Fibroblast of villous mesenchyme (primary cell): ENCODE measurements around the gene CSF2. TPM values are rescaled to one million over a fixed set of nuclear protein-coding genes. Genes with fewer than 3 reads are reported as not detected.
A peak's percentile ranks its signal among the peaks of the same experiment; 100 is the strongest.

Experiments used
- DNase-seq: peaks from one replicate; pipeline ENCODE4 v3.0.0-alpha.2; 2010; ENCODE audit warnings: low read depth
- H3K4me3 ChIP-seq: 2 replicates; pipeline ENCODE4 v1.5.1; 2011; ENCODE audit warnings: low read depth, mild to moderate bottlenecking, low read length
- total RNA-seq: library from RNA; depleted of rRNA; stranded (reverse); fragments of >200 nt; gene quantifications from 2 replicates; pipeline ENCODE4 v1.2.3, GENCODE V29; 2012
- TF ChIP-seq, protein P1 (sequence below): IDR thresholded peaks from 2 replicates; pipeline ENCODE4 v1.5.1; 2012; ENCODE audit warnings: low read depth, mild to moderate bottlenecking, low read length; ENCODE audit not compliant: insufficient read depth

CSF2 gene
- total RNA-seq, 1 donor, result 0.43 TPM

DNA sequence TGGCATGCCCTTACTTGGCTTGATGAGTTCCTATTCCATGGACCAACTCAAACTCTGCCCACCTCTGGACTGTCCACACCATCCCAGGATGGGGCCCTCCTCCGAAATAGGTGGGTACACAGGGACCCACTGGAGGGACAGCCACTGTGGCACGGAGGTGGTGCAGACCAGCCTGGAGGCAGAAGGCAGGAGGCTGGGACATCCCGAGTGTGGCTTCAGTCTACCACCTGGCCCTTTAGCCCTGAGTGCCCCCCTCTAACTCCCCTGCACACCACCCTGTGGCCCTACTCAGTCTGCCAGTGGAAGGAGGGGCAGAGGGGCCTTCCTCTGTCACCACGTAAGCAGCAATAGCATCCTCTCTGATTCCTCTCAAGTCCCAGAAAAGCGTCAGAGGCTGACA lies 9.4 kb upstream of the CSF2 start:
- TF ChIP-seq, protein P1, sequence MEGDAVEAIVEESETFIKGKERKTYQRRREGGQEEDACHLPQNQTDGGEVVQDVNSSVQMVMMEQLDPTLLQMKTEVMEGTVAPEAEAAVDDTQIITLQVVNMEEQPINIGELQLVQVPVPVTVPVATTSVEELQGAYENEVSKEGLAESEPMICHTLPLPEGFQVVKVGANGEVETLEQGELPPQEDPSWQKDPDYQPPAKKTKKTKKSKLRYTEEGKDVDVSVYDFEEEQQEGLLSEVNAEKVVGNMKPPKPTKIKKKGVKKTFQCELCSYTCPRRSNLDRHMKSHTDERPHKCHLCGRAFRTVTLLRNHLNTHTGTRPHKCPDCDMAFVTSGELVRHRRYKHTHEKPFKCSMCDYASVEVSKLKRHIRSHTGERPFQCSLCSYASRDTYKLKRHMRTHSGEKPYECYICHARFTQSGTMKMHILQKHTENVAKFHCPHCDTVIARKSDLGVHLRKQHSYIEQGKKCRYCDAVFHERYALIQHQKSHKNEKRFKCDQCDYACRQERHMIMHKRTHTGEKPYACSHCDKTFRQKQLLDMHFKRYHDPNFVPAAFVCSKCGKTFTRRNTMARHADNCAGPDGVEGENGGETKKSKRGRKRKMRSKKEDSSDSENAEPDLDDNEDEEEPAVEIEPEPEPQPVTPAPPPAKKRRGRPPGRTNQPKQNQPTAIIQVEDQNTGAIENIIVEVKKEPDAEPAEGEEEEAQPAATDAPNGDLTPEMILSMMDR, result no peak
- no peak for DNase-seq
- H3K4me3 ChIP-seq, result no peak overlapping the region

DNA sequence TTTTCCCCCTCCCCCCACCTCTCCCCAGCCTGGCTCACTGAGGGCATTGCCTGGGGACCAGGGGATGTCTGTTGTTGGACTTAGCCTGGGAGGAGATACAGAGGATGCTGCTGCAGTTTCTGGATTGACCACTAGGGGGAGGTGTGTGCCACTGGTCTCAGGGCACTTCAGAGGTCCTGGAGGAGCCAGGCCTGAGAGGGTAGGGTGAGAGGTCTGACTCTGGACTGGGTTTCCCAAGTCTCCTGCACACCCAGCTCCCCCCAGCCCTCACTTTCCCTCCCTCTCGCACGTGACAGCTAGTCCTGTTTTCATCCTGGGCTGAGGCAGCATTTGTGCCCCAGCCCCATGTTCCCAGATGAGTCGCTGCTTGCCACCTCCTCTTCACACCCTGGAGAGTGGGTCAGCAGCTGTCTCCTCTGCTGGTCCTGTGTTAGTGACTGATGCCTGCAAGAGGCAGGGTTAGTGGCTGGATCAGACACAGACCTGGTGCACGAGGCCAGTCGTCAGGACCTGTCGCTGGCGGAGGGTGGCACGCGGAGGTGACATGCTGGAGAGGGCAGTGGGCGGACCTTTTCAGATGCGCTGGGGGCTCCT lies 8.8 kb upstream of the CSF2 start:
- peak; percentile 66 for DNase-seq
- no peak overlapping the region for H3K4me3 ChIP-seq
- TF ChIP-seq, protein P1, result peak; percentile 97

DNA sequence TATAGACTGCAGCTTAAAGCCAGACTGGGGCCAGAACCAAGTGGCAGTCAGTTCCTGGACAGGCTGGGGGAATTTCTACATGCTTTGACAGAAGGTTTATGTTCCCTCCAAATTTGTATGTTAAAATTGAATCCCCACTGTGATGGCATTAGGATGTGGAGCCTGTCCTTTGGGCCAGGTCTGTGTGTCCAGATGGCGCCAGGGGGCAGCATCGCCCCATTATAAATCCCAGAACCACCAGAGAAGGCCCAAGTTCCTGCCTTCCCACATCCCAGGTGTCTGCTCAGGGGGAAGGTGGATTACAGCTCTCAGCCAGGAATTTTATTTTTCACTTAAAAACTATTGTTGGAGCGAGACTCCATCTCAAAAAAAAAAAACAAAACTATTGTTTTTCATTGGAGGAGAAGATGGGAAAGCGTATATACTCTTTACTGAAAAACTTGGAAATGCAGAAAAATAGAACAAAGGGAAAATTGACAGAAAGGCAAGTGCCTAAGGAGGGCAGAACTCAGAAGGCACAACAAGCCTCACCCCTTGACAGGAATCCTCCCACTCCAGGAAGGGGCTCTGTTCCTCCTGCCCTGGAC lies 8.1 kb upstream of the CSF2 start:
- DNase-seq, result peak; percentile 67
- TF ChIP-seq, protein P1, result peak; percentile 64

DNA sequence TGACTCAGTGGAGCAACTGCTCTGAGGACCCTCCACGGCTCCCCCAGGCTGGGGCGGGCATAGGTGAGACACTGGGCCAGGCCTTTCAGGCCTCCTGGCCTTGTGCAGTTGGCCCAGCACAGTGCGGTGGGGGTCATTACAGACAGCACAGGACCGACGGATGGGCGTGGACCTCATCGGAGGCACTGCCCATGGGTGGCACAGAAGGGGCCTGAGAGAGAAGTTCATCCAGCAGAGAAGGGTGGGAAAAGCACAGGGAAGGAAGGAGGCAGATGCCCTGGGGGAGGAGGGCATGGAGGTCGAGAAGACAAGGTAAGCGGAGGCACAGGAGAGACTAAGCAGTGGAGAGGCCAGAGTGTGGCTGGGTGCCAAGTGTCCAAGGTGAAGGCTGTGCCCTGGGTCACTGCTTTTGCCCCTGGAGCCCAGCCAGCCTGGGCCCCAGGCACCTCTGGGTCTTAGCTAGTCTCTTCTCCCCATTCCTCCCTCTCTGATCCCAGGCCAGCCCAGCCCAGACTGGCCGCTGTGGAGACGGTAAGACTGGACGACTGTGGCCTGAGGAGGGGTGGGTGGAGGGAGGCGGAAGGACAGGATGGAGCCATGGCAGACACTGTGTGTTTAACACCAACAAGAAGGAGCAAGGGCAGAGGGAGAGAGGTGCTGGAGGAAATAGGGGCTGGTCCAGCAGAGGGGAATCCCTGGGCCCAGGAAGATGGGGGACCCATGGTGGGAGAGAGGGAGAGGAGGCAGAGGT lies 7.5 kb upstream of the CSF2 start:
- no peak overlapping the region for H3K4me3 ChIP-seq
- TF ChIP-seq, protein P1, result no peak
- no peak for DNase-seq

More for the DNA sequence above, 8.1 kb upstream of the CSF2 start:
- no peak overlapping the region for H3K4me3 ChIP-seq

DNA sequence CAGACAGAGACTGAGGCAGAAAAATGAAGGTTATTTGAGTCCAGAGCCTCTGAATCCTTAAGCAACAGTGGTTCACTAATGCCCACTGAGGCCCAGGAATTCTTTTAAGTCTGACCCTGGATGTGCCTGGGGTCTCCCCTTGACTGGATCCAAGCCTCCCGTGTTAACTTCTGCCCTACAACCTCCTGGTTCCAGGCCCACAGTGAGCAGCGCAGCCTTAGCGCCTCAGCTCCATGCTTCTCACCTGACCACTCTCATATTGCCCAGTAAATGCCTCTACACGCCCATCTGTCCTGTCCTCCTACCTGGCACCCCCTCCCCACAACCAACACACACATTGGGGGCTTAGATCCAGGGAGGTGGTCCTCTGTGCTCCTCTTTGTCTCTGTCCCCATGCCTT lies 6.7 kb upstream of the CSF2 start:
- no peak for DNase-seq
- H3K4me3 ChIP-seq, result no peak overlapping the region
- TF ChIP-seq, protein P1, result no peak

DNA sequence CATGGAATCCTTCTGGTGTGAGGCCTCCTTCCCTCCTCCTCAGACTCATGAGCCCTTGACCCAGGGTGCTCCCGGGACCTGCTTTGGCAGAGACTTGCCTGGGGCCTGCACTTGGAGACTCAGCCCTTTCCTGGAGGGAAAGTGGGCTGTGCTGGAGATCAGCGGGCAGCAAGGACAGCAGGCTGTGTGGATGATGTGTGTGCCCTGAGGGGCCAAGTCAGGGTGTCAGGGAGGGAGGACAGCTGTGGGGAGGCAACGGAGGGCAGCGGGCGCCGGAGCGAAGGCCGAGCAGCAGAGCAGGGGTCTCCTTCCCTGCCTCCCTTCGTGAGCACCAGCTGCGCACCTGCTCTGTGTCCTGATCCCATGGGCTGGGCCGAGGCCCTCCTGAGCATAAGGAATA lies 6.1 kb upstream of the CSF2 start:
- no peak for DNase-seq
- no peak overlapping the region for H3K4me3 ChIP-seq
- TF ChIP-seq, protein P1, result no peak
